Hepatocyte (in vitro differentiated cells): ENCODE data around the gene KIRREL3. TPM values are rescaled to one million over a fixed set of nuclear protein-coding genes. Genes with fewer than 3 reads are reported as not detected.
"Not testable (repeated sequence)": the region's sequence is repeated elsewhere in the genome, so short reads cannot be mapped to it uniquely, and the experiment has no call there.

Experiments
- DNase-seq: peaks from one replicate; pipeline ENCODE4 v3.0.0-alpha.2; 2016; ENCODE audit warnings: low spot score
- H2AFZ ChIP-seq: fragments of 200-600 bp; sonication (generic); 2 replicates; pipeline ENCODE4 v1.6.0; 2016; ENCODE audit warnings: antibody characterized with exemption, mild to moderate bottlenecking
- H3K27ac ChIP-seq: fragments of 200-600 bp; sonication (generic); 2 replicates; pipeline ENCODE4 v1.5.1; 2016; ENCODE audit warnings: mild to moderate bottlenecking
- H3K27me3 ChIP-seq: fragments of 200-600 bp; sonication (generic); 2 replicates; pipeline ENCODE4 v1.6.1; 2016
- H3K36me3 ChIP-seq: fragments of 200-600 bp; sonication (generic); replicated peaks from 2 replicates; pipeline ENCODE4 v1.5.1; 2016; ENCODE audit warnings: low read depth; ENCODE audit not compliant: insufficient read depth
- H3K4me1 ChIP-seq: fragments of 200-600 bp; sonication (generic); 2 replicates; pipeline ENCODE4 v1.5.1; 2016; ENCODE audit warnings: mild to moderate bottlenecking, moderate library complexity; ENCODE audit not compliant: insufficient read depth
- H3K4me2 ChIP-seq: fragments of 200-600 bp; sonication (generic); 2 replicates; pipeline ENCODE4 v1.6.0; 2016
- H3K4me3 ChIP-seq: fragments of 200-600 bp; sonication (generic); 2 replicates; pipeline ENCODE4 v1.5.1; 2016; ENCODE audit warnings: mild to moderate bottlenecking
- H3K79me2 ChIP-seq: fragments of 200-600 bp; sonication (generic); 2 replicates; pipeline ENCODE4 v1.6.0; 2017; ENCODE audit warnings: mild to moderate bottlenecking
- H3K9me2 ChIP-seq: fragments of 200-600 bp; sonication (generic); replicated peaks from 2 replicates; pipeline ENCODE4 v1.6.0; 2017; ENCODE audit warnings: mild to moderate bottlenecking; ENCODE audit not compliant: insufficient read depth
- H3K9me3 ChIP-seq: fragments of 200-600 bp; sonication (generic); 2 replicates; pipeline ENCODE4 v1.5.1; 2016; ENCODE audit warnings: low read depth, mild to moderate bottlenecking
- H4K20me1 ChIP-seq: fragments of 200-600 bp; sonication (generic); 2 replicates; pipeline ENCODE4 v1.6.0; 2016; ENCODE audit warnings: mild to moderate bottlenecking; ENCODE audit not compliant: insufficient read depth, poor library complexity, severe bottlenecking
- EZH2 ChIP-seq: fragments of 200-600 bp; sonication (generic); IDR thresholded peaks from 2 replicates; pipeline ENCODE4 v1.6.1; 2016; ENCODE audit warnings: antibody characterized with exemption, mild to moderate bottlenecking, borderline replicate concordance
- EZH2phosphoT487 ChIP-seq: fragments of 200-600 bp; sonication (generic); IDR thresholded peaks from one replicate; pipeline ENCODE4 v1.6.1; 2018; ENCODE audit warnings: antibody characterized with exemption, mild to moderate bottlenecking, low read depth, moderate library complexity; ENCODE audit not compliant: unreplicated experiment, severe bottlenecking
- WGBS: methylation state at CpG from one replicate; pipeline ENCODE4 v1.1.6; 2016; ENCODE audit warnings: low lambda C conversion rate; ENCODE audit errors: missing lambda C conversion rate; 5-methylcytosine and 5-hydroxymethylcytosine counted together
- polyA plus RNA-seq: library from polyadenylated mRNA; unstranded; fragments of >200 nt; fragmentation: Nextera tagmentation; extraction: Ambion mirVana; gene quantifications from 2 replicates; pipeline ENCODE4 v1.2.1, GENCODE V29; 2016
- total RNA-seq: library from RNA; depleted of rRNA; stranded (reverse); fragments of >200 nt; gene quantifications from 2 replicates; pipeline ENCODE4 v1.2.3, GENCODE V29; 2014
- TF ChIP-seq, protein P1 (sequence below): fragments of 200-600 bp; sonication (generic); IDR thresholded peaks from 2 replicates; pipeline ENCODE4 v1.5.1; 2016; ENCODE audit warnings: antibody characterized with exemption, mild to moderate bottlenecking; ENCODE audit not compliant: poor library complexity

The KIRREL3 gene
- total and polyA plus RNA-seq, 2 experiments from 2014 or later: 0.33 to 0.86 TPM

DNA sequence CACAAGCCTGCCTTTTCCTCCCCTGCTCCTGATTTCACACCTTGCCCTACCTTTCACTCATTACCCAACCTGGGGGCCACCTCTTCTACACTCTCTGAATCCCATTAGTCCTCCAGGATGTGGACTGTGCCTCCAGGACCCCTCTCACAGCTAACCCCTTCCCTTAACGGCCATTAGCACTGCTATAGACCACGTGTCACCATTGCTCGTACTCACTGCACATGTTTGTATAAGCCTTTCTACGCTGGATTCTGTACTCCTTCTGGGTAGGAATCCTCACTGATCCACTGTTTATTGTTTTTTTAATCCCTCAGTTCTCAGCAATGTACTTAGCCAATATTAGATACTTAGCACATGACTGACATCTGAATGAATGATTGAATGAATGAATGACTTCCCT, 40.9 kb downstream of the KIRREL3 start:
- Histone ChIP-seq H3K79me2 (no peaks in the 10 kb centered on the region), H3K9me2 (no peaks in the 10 kb centered on the region), H3K27me3 (peaks cover 3% of the 10 kb centered on the region), H2AFZ (no peak overlapping the region), H4K20me1 (no peaks in the 10 kb centered on the region), H3K4me2 (no peak overlapping the region), H3K27ac (no peak overlapping the region), H3K4me3 (no peak overlapping the region), H3K36me3 (no peaks in the 10 kb centered on the region), H3K9me3 (no peaks in the 10 kb centered on the region), H3K4me1 (no peaks in the 10 kb centered on the region)
- no peak for TF ChIP-seq EZH2phosphoT487
- no peak for TF ChIP-seq EZH2
- TF ChIP-seq, protein P1, sequence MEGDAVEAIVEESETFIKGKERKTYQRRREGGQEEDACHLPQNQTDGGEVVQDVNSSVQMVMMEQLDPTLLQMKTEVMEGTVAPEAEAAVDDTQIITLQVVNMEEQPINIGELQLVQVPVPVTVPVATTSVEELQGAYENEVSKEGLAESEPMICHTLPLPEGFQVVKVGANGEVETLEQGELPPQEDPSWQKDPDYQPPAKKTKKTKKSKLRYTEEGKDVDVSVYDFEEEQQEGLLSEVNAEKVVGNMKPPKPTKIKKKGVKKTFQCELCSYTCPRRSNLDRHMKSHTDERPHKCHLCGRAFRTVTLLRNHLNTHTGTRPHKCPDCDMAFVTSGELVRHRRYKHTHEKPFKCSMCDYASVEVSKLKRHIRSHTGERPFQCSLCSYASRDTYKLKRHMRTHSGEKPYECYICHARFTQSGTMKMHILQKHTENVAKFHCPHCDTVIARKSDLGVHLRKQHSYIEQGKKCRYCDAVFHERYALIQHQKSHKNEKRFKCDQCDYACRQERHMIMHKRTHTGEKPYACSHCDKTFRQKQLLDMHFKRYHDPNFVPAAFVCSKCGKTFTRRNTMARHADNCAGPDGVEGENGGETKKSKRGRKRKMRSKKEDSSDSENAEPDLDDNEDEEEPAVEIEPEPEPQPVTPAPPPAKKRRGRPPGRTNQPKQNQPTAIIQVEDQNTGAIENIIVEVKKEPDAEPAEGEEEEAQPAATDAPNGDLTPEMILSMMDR: no peak
- no peak for DNase-seq
- WGBS: 79% methylated on average over 4 of the region's 4 CpGs

DNA sequence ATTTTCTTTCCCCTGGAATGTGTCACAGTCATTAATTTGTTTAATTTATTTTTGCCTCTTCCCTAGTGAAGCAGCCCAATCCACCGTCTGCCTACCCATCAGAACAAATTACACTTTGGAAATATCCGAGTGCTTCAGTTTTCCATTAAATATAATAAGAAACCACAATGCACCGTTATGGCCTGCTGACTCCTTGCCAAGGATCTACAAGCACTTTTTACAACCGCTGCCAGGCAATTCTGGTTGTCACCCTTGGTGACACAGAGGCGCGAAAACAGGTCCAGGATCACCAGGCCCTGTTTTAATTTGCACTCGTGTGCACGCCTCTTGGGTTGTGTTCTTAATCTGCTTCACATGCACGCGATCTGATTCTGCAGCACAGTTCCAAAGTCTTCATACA, 43.9 kb downstream of the KIRREL3 start:
- Histone ChIP-seq H3K27ac (no peak overlapping the region), H4K20me1 (no peaks in the 10 kb centered on the region), H3K36me3 (no peaks in the 10 kb centered on the region), H3K4me3 (no peak overlapping the region), H3K9me3 (no peaks in the 10 kb centered on the region), H3K27me3 (peaks cover 8% of the 10 kb centered on the region), H2AFZ (no peak overlapping the region), H3K4me1 (no peaks in the 10 kb centered on the region), H3K4me2 (no peak overlapping the region), H3K79me2 (no peaks in the 10 kb centered on the region), H3K9me2 (no peaks in the 10 kb centered on the region)
- no peak for TF ChIP-seq EZH2phosphoT487
- TF ChIP-seq, protein P1: no peak
- TF ChIP-seq EZH2: no peak
- DNase-seq: no peak
- 84% methylated on average over 10 of the region's 10 CpGs for WGBS

DNA sequence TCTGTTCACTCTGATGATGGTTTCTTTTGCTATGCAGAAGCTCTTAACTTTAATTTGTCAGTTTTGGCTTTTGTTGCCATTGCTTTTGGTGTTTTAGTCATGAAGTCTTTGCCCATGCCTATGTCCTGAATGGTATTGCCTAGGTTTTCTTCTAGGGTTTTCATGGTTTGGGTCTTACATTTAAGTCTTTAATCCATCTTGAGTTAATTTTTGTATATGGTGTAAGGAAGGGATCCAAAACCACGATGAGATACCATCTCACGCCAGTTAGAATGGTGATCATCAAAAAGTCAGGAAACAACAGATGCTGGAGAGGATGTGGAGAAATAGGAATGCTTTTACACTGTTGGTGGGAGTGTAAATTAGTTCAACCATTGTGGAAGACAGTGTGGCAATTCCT, 48.0 kb downstream of the KIRREL3 start:
- H3K27ac ChIP-seq, H3K4me2 ChIP-seq, H4K20me1 ChIP-seq, H3K9me2 ChIP-seq, H3K27me3 ChIP-seq, H3K4me1 ChIP-seq, H3K9me3 ChIP-seq, H3K4me3 ChIP-seq, H3K79me2 ChIP-seq, H3K36me3 ChIP-seq, H2AFZ ChIP-seq, DNase-seq: not testable (repeated sequence)
- 91% methylated on average over 2 of the region's 2 CpGs for WGBS

DNA sequence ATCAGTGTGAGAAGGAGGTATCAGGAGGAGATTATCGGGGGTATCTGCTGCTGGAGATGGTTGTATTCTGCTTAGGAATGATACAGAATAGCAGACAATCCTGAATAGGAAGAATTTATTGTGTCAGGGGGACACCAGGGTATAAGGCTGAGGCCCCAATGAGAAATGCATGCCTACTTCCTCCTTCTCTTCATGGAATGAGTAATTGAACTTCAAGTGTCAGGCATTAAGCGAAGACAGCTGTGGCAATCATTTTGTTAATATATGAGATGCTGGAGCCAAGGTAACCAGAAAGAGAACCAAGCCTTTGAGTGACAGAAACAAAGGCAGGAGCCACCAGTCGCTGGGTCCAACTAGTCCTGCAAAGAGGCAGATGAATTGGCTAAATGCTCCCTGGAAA, 49.1 kb downstream of the KIRREL3 start:
- H3K27me3 ChIP-seq: peaks cover 11% of the 10 kb centered on the region
- H3K9me3 ChIP-seq: no peaks in the 10 kb centered on the region
- H3K79me2 ChIP-seq: no peaks in the 10 kb centered on the region
- TF ChIP-seq EZH2phosphoT487 (no peak), EZH2 (no peak)
- TF ChIP-seq, protein P1: no peak
- H3K9me2 ChIP-seq: no peaks in the 10 kb centered on the region
- H3K4me3 ChIP-seq: no peak overlapping the region
- WGBS: 84% methylated on average over 3 of the region's 3 CpGs
- H3K36me3 ChIP-seq: no peaks in the 10 kb centered on the region
- no peaks in the 10 kb centered on the region for H3K4me1 ChIP-seq
- H3K4me2 ChIP-seq: no peak overlapping the region
- no peaks in the 10 kb centered on the region for H4K20me1 ChIP-seq
- no peak overlapping the region for H3K27ac ChIP-seq
- DNase-seq: no peak
- H2AFZ ChIP-seq: no peak overlapping the region
